OCI-LY3 (cell line): Measurements from ENCODE around the gene RSPH3.
"Not testable (repeated sequence)": the region's sequence is repeated elsewhere in the genome, so short reads cannot be mapped to it uniquely, and the experiment has no call there.

ENCODE experiments used
- H2AFZ ChIP-seq: fragments of 200-600, 300-600 bp; shearing (Covaris generic); 2 replicates; pipeline ENCODE4 v1.6.0; 2014; ENCODE audit warnings: antibody characterized with exemption, low read depth, low read length
- H3K27ac ChIP-seq: fragments of 200-600, 300-600 bp; sonication (generic); 2 replicates; pipeline ENCODE4 v1.5.1; 2014; ENCODE audit warnings: mild to moderate bottlenecking, low read length, moderate library complexity, mixed read lengths
- H3K27me3 ChIP-seq: fragments of 200-600, 300-600 bp; sonication (generic); 2 replicates; pipeline ENCODE4 v1.6.1; 2014; ENCODE audit warnings: low read depth, low read length, mixed read lengths
- H3K36me3 ChIP-seq: fragments of 200-600, 300-600 bp; sonication (generic); replicated peaks from 2 replicates; pipeline ENCODE3; 2014; ENCODE audit warnings: low read depth, low read length, mixed read lengths
- H3K4me1 ChIP-seq: fragments of 300-600, 200-600 bp; sonication (generic); 2 replicates; pipeline ENCODE4 v1.6.1; 2014; ENCODE audit warnings: low read length, mixed read lengths
- H3K4me2 ChIP-seq: fragments of 200-600, 300-600 bp; sonication (generic); 2 replicates; pipeline ENCODE4 v1.6.1; 2014; ENCODE audit warnings: low read length, mixed read lengths
- H3K4me3 ChIP-seq: fragments of 300-600, 200-600 bp; sonication (generic); 2 replicates; pipeline ENCODE4 v1.5.1; 2014; ENCODE audit warnings: antibody characterized with exemption, mild to moderate bottlenecking, low read length, moderate library complexity
- H3K79me2 ChIP-seq: fragments of 300-600, 200-600 bp; shearing (Covaris generic); 2 replicates; pipeline ENCODE4 v1.6.1; 2014; ENCODE audit warnings: mild to moderate bottlenecking, low read length, mixed read lengths
- H3K9ac ChIP-seq: fragments of 300-600, 200-600 bp; shearing (Covaris generic); 2 replicates; pipeline ENCODE4 v1.6.0; 2014; ENCODE audit warnings: mild to moderate bottlenecking, low read length, moderate library complexity
- H3K9me3 ChIP-seq: fragments of 200-600, 300-600 bp; shearing (Covaris generic); 2 replicates; pipeline ENCODE4 v1.6.1; 2014; ENCODE audit warnings: low read length, mixed read lengths; ENCODE audit not compliant: insufficient read depth
- H4K20me1 ChIP-seq: fragments of 200-600, 300-600 bp; sonication (generic); 2 replicates; pipeline ENCODE4 v1.6.1; 2016; ENCODE audit warnings: low read length, mixed read lengths; ENCODE audit not compliant: insufficient read depth
- CTCF ChIP-seq: fragments of 200-600, 300-600 bp; sonication (generic); IDR thresholded peaks from 2 replicates; pipeline ENCODE4 v1.5.1; 2014; ENCODE audit warnings: antibody characterized with exemption, low read length, low read depth
- EZH2phosphoT487 ChIP-seq: fragments of 200-600 bp; shearing (Covaris generic); IDR thresholded peaks from 2 replicates; pipeline ENCODE4 v1.6.1; 2018; ENCODE audit warnings: antibody characterized with exemption, mixed run types, low read depth

Gene RSPH3

GRCh38 chr6:158958504-158959386, 41.3 kb downstream of the RSPH3 start:
- H3K4me1 ChIP-seq, result 0 out of 2 replicates have a peak, but pooled peaks cover 3% of the 10 kb centered on the region
- TF ChIP-seq EZH2phosphoT487 (no peak), CTCF (peak; percentile 54)
- H3K4me3 ChIP-seq, result no peak overlapping the region
- no peaks in the 10 kb centered on the region for H3K36me3 ChIP-seq
- H3K9ac ChIP-seq, result no peak overlapping the region
- no peak overlapping the region for H3K4me2 ChIP-seq
- no peaks in the 10 kb centered on the region for H3K27me3 ChIP-seq
- H3K9me3 ChIP-seq, result no peaks in the 10 kb centered on the region
- H2AFZ ChIP-seq, result no peak overlapping the region
- no peaks in the 10 kb centered on the region for H4K20me1 ChIP-seq
- H3K27ac ChIP-seq, result no peak overlapping the region
- H3K79me2 ChIP-seq, result no peaks in the 10 kb centered on the region

GRCh38 chr6:158955255-158955654, 44.7 kb downstream of the RSPH3 start:
- H3K36me3 ChIP-seq, result no peaks in the 10 kb centered on the region
- no peaks in the 10 kb centered on the region for H3K9me3 ChIP-seq
- no peak overlapping the region for H3K9ac ChIP-seq
- H3K4me1 ChIP-seq, result 0 out of 2 replicates have a peak, but pooled peaks cover 3% of the 10 kb centered on the region
- H3K27me3 ChIP-seq, result no peaks in the 10 kb centered on the region
- H3K79me2 ChIP-seq, result no peaks in the 10 kb centered on the region
- H3K4me2 ChIP-seq, result no peak overlapping the region
- no peak overlapping the region for H3K27ac ChIP-seq
- H4K20me1 ChIP-seq, result no peaks in the 10 kb centered on the region
- H3K4me3 ChIP-seq, result no peak overlapping the region
- no peak overlapping the region for H2AFZ ChIP-seq
- no peak for TF ChIP-seq CTCF
- TF ChIP-seq EZH2phosphoT487, result no peak

- H3K4me2 ChIP-seq, result no peak overlapping the region
- H3K79me2 ChIP-seq, result no peaks in the 10 kb centered on the region
- H4K20me1 ChIP-seq, result no peaks in the 10 kb centered on the region
- H2AFZ ChIP-seq, result no peak overlapping the region
- TF ChIP-seq EZH2phosphoT487 (no peak), CTCF (no peak)
- H3K27ac ChIP-seq, result no peak overlapping the region
- no peak overlapping the region for H3K9ac ChIP-seq
- no peaks in the 10 kb centered on the region for H3K36me3 ChIP-seq
- no peaks in the 10 kb centered on the region for H3K9me3 ChIP-seq
- H3K4me1 ChIP-seq, result 0 out of 2 replicates have a peak, but pooled peaks cover 3% of the 10 kb centered on the region
- no peaks in the 10 kb centered on the region for H3K27me3 ChIP-seq
- H3K4me3 ChIP-seq, result no peak overlapping the region
These were observed 45.2 kb downstream of the RSPH3 start for GRCh38 chr6:158954753-158955152.

GRCh38 chr6:158952011-158952410, 48.0 kb downstream of the RSPH3 start:
- not testable (repeated sequence) for H4K20me1 ChIP-seq, H3K79me2 ChIP-seq, H3K4me3 ChIP-seq, H3K36me3 ChIP-seq, H3K4me1 ChIP-seq, H3K4me2 ChIP-seq, H3K9ac ChIP-seq, H3K9me3 ChIP-seq, H3K27me3 ChIP-seq, H3K27ac ChIP-seq, H2AFZ ChIP-seq

GRCh38 chr6:158951565-158951964, 48.4 kb downstream of the RSPH3 start:
- not testable (repeated sequence) for H3K4me1 ChIP-seq, H3K4me2 ChIP-seq, H3K9ac ChIP-seq, H3K9me3 ChIP-seq, H3K27ac ChIP-seq, H3K79me2 ChIP-seq, H3K4me3 ChIP-seq, H3K27me3 ChIP-seq, H3K36me3 ChIP-seq, H2AFZ ChIP-seq, H4K20me1 ChIP-seq
